Stomach (tissue), 4 donors: ENCODE results near the gene ZDHHC5.

Experiments used
- POLR2AphosphoS5 ChIP-seq, 3 donors: sonication (generic); formaldehyde crosslinking; IDR thresholded peaks; one replicate each; pipeline ENCODE4 v1.6.1; 2016; ENCODE audit warnings: antibody characterized with exemption in 3 of 3
- TF ChIP-seq, protein P1 (sequence below), 7 experiments: fragments of 450-650 bp in 4 of 7; fragments of 200-600 bp in 3 of 7; sonication (generic) in 3 of 7; IDR thresholded peaks; one replicate each; pipeline ENCODE4 v1.5.1; 2016 to 2019; ENCODE audit warnings: antibody characterized with exemption in 7 of 7, control low read depth in 2 of 7, mild to moderate bottlenecking in 1 of 7

DNA sequence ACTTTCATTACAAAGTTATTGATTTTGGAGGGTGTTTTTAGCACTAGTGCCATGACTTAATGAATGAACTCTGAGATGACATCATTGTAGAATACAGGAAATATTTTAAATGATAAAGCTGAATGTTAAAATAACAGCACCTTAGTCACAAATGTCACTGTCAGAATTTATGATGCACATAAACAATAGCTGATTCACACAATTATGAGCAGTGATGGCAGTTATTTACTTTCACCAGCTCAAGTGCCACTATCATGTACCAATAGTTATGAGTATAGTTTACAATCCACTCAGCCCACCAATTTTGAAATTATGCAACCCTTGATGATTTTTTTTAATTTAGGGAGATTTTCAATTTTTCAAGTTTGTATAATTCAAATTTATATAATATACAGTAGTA lies 47.4 kb upstream of the ZDHHC5 start:
- no peak for TF ChIP-seq POLR2AphosphoS5 (IDR thresholded peaks at IDR 0.05)
- TF ChIP-seq, protein P1, sequence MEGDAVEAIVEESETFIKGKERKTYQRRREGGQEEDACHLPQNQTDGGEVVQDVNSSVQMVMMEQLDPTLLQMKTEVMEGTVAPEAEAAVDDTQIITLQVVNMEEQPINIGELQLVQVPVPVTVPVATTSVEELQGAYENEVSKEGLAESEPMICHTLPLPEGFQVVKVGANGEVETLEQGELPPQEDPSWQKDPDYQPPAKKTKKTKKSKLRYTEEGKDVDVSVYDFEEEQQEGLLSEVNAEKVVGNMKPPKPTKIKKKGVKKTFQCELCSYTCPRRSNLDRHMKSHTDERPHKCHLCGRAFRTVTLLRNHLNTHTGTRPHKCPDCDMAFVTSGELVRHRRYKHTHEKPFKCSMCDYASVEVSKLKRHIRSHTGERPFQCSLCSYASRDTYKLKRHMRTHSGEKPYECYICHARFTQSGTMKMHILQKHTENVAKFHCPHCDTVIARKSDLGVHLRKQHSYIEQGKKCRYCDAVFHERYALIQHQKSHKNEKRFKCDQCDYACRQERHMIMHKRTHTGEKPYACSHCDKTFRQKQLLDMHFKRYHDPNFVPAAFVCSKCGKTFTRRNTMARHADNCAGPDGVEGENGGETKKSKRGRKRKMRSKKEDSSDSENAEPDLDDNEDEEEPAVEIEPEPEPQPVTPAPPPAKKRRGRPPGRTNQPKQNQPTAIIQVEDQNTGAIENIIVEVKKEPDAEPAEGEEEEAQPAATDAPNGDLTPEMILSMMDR (IDR thresholded peaks at IDR 0.05): no peak
